Caco-2 (cell line): ENCODE results near the gene FAM50B. TPM values are rescaled to one million over a fixed set of nuclear protein-coding genes. Genes with fewer than 3 reads are reported as not detected.
A peak's percentile ranks its signal among the peaks of the same experiment; 100 is the strongest.

Source experiments
- BruUV-seq: library from RNA; stranded (reverse); fragments of 400-500 nt; replicated peaks from 2 replicates; lab custom pipeline; 2021; lab: Mats Ljungman, UMichigan
- CTCF ChIA-PET: fragments of 300-600 bp; sonication (Branson Sonifier 250); formaldehyde crosslinking; loops from one replicate; lab custom pipeline; 2022; ENCODE audit warnings: antibody characterized with exemption; lab: Charles Lee
- POLR2A ChIA-PET: fragments of 300-600 bp; sonication (Branson Sonifier 250); formaldehyde crosslinking; loops from one replicate; lab custom pipeline; 2022; ENCODE audit warnings: antibody characterized with exemption; lab: Charles Lee
- DNase-seq, 2 experiments: peaks; one replicate each; pipeline versions ENCODE4 v3.0.0 to v3.0.0-alpha.2; 2020 to 2022
- H3K27me3 ChIP-seq: replicated peaks from 2 replicates; pipeline ENCODE4 v1.6.0; 2011; ENCODE audit warnings: low read length; ENCODE audit not compliant: control insufficient read depth, insufficient read depth
- H3K36me3 ChIP-seq: 2 replicates; pipeline ENCODE4 v1.5.1; 2011; ENCODE audit warnings: low read length; ENCODE audit not compliant: control insufficient read depth, insufficient read depth
- H3K4me1 ChIP-seq: fragments of 250-450 bp; sonication (Bioruptor Pico); 2 replicates; pipeline ENCODE4 v1.5.1; 2020; ENCODE audit warnings: mild to moderate bottlenecking
- H3K4me3 ChIP-seq: 2 replicates; pipeline ENCODE4 v1.5.1; 2011; ENCODE audit warnings: low read depth, mild to moderate bottlenecking, control low read depth, low read length
- H3K9me3 ChIP-seq: fragments of 250-450 bp; sonication (Bioruptor Pico); 2 replicates; pipeline ENCODE4 v1.5.1; 2020; ENCODE audit warnings: mild to moderate bottlenecking, moderate library complexity
- H3K27ac Mint-ChIP-seq: one replicate; pipeline ENCODE4 v1.8.0; 2022; ENCODE audit warnings: mixed read lengths; ENCODE audit not compliant: unreplicated experiment
- H3K27me3 Mint-ChIP-seq: one replicate; pipeline ENCODE4 v1.8.0; 2022; ENCODE audit warnings: mixed read lengths; ENCODE audit not compliant: insufficient read depth, unreplicated experiment
- H3K36me3 Mint-ChIP-seq: one replicate; pipeline ENCODE4 v1.8.0; 2022; ENCODE audit warnings: mild to moderate bottlenecking, mixed read lengths; ENCODE audit not compliant: insufficient read depth, unreplicated experiment
- H3K4me1 Mint-ChIP-seq: one replicate; pipeline ENCODE4 v1.8.0; 2022; ENCODE audit warnings: low read depth, mixed read lengths; ENCODE audit not compliant: unreplicated experiment
- H3K4me3 Mint-ChIP-seq: one replicate; pipeline ENCODE4 v1.8.0; 2022; ENCODE audit warnings: mild to moderate bottlenecking, moderate library complexity, mixed read lengths; ENCODE audit not compliant: unreplicated experiment
- H3K9me3 Mint-ChIP-seq: one replicate; pipeline ENCODE4 v1.8.0; 2022; ENCODE audit warnings: mixed read lengths; ENCODE audit not compliant: unreplicated experiment
- intact Hi-C: fragments of 100-400 bp; cut with micrococcal nuclease; formaldehyde crosslinking; loops from one replicate; pipeline ENCODE4 v1.10.0; 2022; ENCODE audit not compliant: unreplicated experiment
- total RNA-seq: library from RNA; stranded (reverse); gene quantifications from 2 replicates; pipeline ENCODE4 v1.2.3, GENCODE V29; 2022
- TF ChIP-seq, protein P1 (sequence below), 2 experiments: fragments of 200-600 bp in 1 of 2; IDR thresholded peaks; 1 replicate in 1 of 2; 2 replicates in 1 of 2; pipeline versions ENCODE4 v1.5.1 to v1.8.0; 2011 to 2022; ENCODE audit warnings: antibody characterized with exemption in 1 of 2, control low read depth in 1 of 2, inconsistent platforms in 1 of 2, low read depth in 1 of 2, low read length in 1 of 2, mild to moderate bottlenecking in 1 of 2, moderate library complexity in 1 of 2; ENCODE audit not compliant: insufficient read depth in 1 of 2, severe bottlenecking in 1 of 2, unreplicated experiment in 1 of 2

FAM50B gene
- total RNA-seq, 1 experiment from 2014 or later, result not detected

DNA sequence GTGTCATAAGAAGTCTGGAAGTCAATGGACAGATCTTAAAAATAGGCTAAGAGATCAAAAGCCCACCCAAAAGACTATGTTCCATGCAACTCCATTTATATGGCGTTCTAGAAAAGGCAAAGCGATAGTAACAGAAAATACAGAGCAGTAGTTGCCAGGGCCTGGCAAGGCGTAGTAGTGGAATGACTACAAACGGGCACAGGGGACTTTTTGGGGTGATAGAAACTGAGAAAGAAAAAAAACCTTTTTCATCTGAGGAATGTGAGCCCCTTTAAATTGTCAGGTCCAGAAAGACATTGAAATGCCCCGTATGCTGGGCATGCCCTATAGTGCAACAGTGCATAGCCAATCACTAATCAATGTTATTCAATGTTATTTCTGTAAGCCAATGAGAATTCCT is 47.2 kb upstream of the FAM50B start:
- intact Hi-C loops, result no loop called here
- H3K9me3 Mint-ChIP-seq, result no peaks in the 10 kb centered on the region
- TF ChIP-seq, protein P1, sequence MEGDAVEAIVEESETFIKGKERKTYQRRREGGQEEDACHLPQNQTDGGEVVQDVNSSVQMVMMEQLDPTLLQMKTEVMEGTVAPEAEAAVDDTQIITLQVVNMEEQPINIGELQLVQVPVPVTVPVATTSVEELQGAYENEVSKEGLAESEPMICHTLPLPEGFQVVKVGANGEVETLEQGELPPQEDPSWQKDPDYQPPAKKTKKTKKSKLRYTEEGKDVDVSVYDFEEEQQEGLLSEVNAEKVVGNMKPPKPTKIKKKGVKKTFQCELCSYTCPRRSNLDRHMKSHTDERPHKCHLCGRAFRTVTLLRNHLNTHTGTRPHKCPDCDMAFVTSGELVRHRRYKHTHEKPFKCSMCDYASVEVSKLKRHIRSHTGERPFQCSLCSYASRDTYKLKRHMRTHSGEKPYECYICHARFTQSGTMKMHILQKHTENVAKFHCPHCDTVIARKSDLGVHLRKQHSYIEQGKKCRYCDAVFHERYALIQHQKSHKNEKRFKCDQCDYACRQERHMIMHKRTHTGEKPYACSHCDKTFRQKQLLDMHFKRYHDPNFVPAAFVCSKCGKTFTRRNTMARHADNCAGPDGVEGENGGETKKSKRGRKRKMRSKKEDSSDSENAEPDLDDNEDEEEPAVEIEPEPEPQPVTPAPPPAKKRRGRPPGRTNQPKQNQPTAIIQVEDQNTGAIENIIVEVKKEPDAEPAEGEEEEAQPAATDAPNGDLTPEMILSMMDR (IDR thresholded peaks at IDR 0.05; ENCODE audit: insufficient read depth in 1 of 2, low read depth in 1 of 2, low read length in 1 of 2, severe bottlenecking in 1 of 2, unreplicated experiment in 1 of 2), result no peak
- ChIA-PET CTCF (interaction anchor here (0.8 kb wide), 1 partner anchor 176 kb away, joined by 3 read pairs; no protein-coding TSS in a partner anchor), POLR2A (no interaction called here)
- H3K36me3 ChIP-seq, result no peaks in the 10 kb centered on the region; the same call in 1 of the 2 replicates
- H3K9me3 ChIP-seq, result no peaks in the 10 kb centered on the region
- H3K27me3 ChIP-seq, result no peaks in the 10 kb centered on the region
- H3K27me3 Mint-ChIP-seq, result no peaks in the 10 kb centered on the region
- BruUV-seq, result no TSS peak
- H3K27ac Mint-ChIP-seq, result no peak overlapping the region
- peaks cover 65% of the 10 kb centered on the region for H3K4me1 ChIP-seq
- DNase-seq, result no peak
- no peak overlapping the region for H3K4me3 Mint-ChIP-seq
- no peak overlapping the region for H3K4me3 ChIP-seq
- H3K36me3 Mint-ChIP-seq, result peaks cover 19% of the 10 kb centered on the region
- peaks cover 51% of the 10 kb centered on the region for H3K4me1 Mint-ChIP-seq

DNA sequence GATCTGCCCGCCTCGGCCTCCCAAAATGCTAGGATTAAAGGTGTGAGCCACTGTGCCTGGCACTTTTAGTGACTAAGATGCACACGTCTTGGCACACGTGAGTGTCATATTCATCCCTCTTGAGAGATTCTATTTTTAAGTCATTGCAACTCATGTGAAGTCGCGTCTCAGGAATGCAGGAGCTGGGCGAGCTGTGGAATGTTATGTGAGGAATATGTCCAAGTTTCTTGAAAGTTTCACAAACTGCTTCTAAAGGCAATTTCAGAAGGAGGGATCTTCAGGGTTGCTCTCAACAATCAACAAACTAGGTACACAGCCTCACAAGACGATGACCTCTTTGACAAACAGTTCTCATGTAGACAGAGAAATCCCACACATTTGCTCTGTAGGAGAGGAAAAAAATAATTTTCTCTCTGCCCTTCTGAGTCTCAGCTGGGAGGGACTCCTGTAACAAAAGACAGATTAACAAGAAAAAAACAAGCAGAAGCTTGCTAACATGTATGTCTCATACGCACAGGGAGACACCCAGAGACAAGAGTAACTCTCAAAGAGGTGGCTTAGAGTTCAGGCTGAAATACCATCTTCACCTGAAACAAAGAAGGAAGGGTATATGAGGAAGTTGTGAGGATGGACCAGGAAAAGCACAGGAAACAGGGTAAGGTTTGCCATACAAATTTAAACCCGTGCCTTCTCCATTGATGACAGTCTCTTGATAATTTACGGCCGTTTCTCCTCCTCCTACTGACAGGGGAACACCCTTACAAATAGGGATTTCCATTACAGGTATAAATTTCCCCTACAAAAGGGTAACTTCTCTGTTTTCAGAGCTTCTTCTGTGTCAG is 45.3 kb upstream of the FAM50B start:
- TSS peak; percentile 35 for BruUV-seq

DNA sequence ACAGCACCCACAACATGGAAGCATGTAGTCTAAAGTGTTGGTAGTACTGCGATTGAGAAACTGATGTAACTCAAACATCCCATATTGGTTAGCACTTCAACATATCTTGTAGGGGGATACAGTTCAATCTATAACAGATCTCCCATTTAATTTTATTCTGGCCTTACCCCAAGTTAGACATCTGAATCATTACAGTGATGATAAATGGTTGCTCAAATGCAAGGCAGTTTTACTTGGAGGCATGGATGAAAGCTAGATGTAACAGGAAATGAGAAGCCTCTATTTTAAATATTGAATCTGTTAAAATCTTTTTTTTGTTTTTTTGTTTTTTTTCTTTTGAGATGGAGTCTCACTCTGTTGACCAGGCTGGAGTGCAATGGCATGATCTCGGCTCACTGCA is 44.2 kb upstream of the FAM50B start:
- Histone ChIP-seq H3K36me3 (no peaks in the 10 kb centered on the region), H3K4me3 (no peak overlapping the region), H3K4me1 (peaks cover 52% of the 10 kb centered on the region), H3K27me3 (no peaks in the 10 kb centered on the region), H3K9me3 (no peaks in the 10 kb centered on the region)
- peaks cover 8% of the 10 kb centered on the region for H3K36me3 Mint-ChIP-seq
- POLR2A ChIA-PET, result no interaction called here
- no TSS peak for BruUV-seq
- TF ChIP-seq, protein P1 (IDR thresholded peaks at IDR 0.05; ENCODE audit: insufficient read depth in 1 of 2, low read depth in 1 of 2, low read length in 1 of 2, severe bottlenecking in 1 of 2, unreplicated experiment in 1 of 2), result no peak
- no peaks in the 10 kb centered on the region for H3K9me3 Mint-ChIP-seq
- CTCF ChIA-PET, result no interaction called here
- no peak overlapping the region for H3K4me3 Mint-ChIP-seq
- no peak overlapping the region for H3K27ac Mint-ChIP-seq
- no peaks in the 10 kb centered on the region for H3K27me3 Mint-ChIP-seq
- no peak for DNase-seq
- peaks cover 43% of the 10 kb centered on the region for H3K4me1 Mint-ChIP-seq
- intact Hi-C loops, result no loop called here

More for the DNA sequence above, 45.3 kb upstream of the FAM50B start:
- Histone ChIP-seq H3K27me3 (no peaks in the 10 kb centered on the region), H3K4me1 (peaks cover 59% of the 10 kb centered on the region), H3K36me3 (no peaks in the 10 kb centered on the region; the same call in 1 of the 2 replicates), H3K4me3 (no peak overlapping the region), H3K9me3 (no peaks in the 10 kb centered on the region)
- peak; percentile 41 to 54 for DNase-seq
- H3K36me3 Mint-ChIP-seq, result peaks cover 8% of the 10 kb centered on the region
- ChIA-PET CTCF (no interaction called here), POLR2A (no interaction called here)
- H3K9me3 Mint-ChIP-seq, result no peaks in the 10 kb centered on the region
- peaks cover 46% of the 10 kb centered on the region for H3K4me1 Mint-ChIP-seq
- TF ChIP-seq, protein P1 (IDR thresholded peaks at IDR 0.05; ENCODE audit: insufficient read depth in 1 of 2, low read depth in 1 of 2, low read length in 1 of 2, severe bottlenecking in 1 of 2, unreplicated experiment in 1 of 2), result no peak
- intact Hi-C loops, result no loop called here
- H3K4me3 Mint-ChIP-seq, result peak overlapping the region; percentile 26
- H3K27ac Mint-ChIP-seq, result peak overlapping the region; percentile 92
- H3K27me3 Mint-ChIP-seq, result no peaks in the 10 kb centered on the region
